K562 (cell line): ENCODE measurements around the gene ARPC4. TPM values are rescaled to one million over a fixed set of nuclear protein-coding genes. Genes with fewer than 3 reads are reported as not detected.

Experiments
- ATF1 ChIP-seq, 2 experiments: fragments of 450-650 bp in 1 of 2; IDR thresholded peaks; 2 replicates each; pipeline ENCODE4 v1.6.1; 2016; ENCODE audit warnings: missing compliant biosample characterization in 1 of 2, missing genetic modification characterization in 1 of 2
- ELF1 ChIP-seq: fragments of 200-800 bp; sonication (Bioruptor generic); IDR thresholded peaks from 2 replicates; pipeline ENCODE4 v1.6.1; 2016; ENCODE audit warnings: missing genetic modification characterization, missing compliant biosample characterization
- GABPA ChIP-seq: fragments of 200-800 bp; sonication (Bioruptor generic); conservative IDR thresholded peaks from 2 replicates; pipeline ENCODE4 v1.6.1; 2016; ENCODE audit warnings: low read depth, missing genetic modification characterization, missing compliant biosample characterization
- GATAD2A ChIP-seq: fragments of 450-650 bp; IDR thresholded peaks from 2 replicates; pipeline ENCODE4 v1.6.1; 2017
- POLR2H ChIP-seq: IDR thresholded peaks from 2 replicates; pipeline ENCODE4 v1.6.1; 2016; ENCODE audit warnings: missing genetic modification characterization, low read depth, mild to moderate bottlenecking, control low read depth, missing compliant biosample characterization, moderate library complexity
- RAD21 ChIP-seq, 2 experiments: fragments of 250-450 bp in 1 of 2; fragments of 450-650 bp in 1 of 2; sonication (Bioruptor Pico) in 1 of 2; formaldehyde crosslinking in 1 of 2; IDR thresholded peaks in 1 of 2; conservative IDR thresholded peaks in 1 of 2; 2 replicates each; pipeline versions ENCODE4 v1.4.0 to v1.8.0; 2020 to 2022; ENCODE audit warnings: mild to moderate bottlenecking in 2 of 2, moderate library complexity in 1 of 2
- SIN3A ChIP-seq, 2 experiments: fragments of 150-350 bp in 1 of 2; IDR thresholded peaks; 2 replicates each; pipeline ENCODE4 v1.6.1; 2011 to 2016; ENCODE audit warnings: borderline replicate concordance in 2 of 2, low read depth in 2 of 2, low read length in 2 of 2, mild to moderate bottlenecking in 2 of 2, moderate library complexity in 2 of 2; ENCODE audit not compliant: control insufficient read depth in 1 of 2
- SMARCA4 ChIP-seq: fragments of 450-650 bp; IDR thresholded peaks from 2 replicates; pipeline ENCODE4 v1.6.1; 2016
- ZNF551 ChIP-seq: fragments of 250-450 bp; sonication (Bioruptor Pico); IDR thresholded peaks from 2 replicates; pipeline ENCODE4 v1.5.0; 2021; ENCODE audit warnings: mild to moderate bottlenecking, moderate library complexity
- ZNF785 ChIP-seq: fragments of 250-450 bp; sonication (Bioruptor Pico); IDR thresholded peaks from 2 replicates; pipeline ENCODE4 v1.4.0; 2020; ENCODE audit warnings: mild to moderate bottlenecking
- polyA plus RNA-seq, 8 experiments: library from polyadenylated mRNA; depleted of rRNA in 4 of 8; stranded (reverse) in 5 of 8; unstranded in 3 of 8; fragments of >200 nt; fragmentation: Nextera tagmentation in 2 of 8; fragmentation: Illumina TruSeq in 1 of 8; extraction: Ambion mirVana in 2 of 8; extraction: Trizol in 1 of 8; gene quantifications; 2 replicates each; pipeline versions ENCODE4 v1.2.1 to v1.2.3, GENCODE V29; 2011 to 2014; ENCODE audit warnings: inconsistent platforms in 1 of 8, missing spikeins in 1 of 8
- total RNA-seq, 7 experiments: library from RNA; depleted of rRNA in 6 of 7; stranded (reverse); fragments of >200 nt in 6 of 7; fragmentation: Illumina TruSeq in 2 of 7; extraction: Trizol in 2 of 7; gene quantifications; 2 replicates each; pipeline versions ENCODE4 v1.2.1 to v1.2.3, GENCODE V29; 2011 to 2021; ENCODE audit warnings: low replicate concordance in 1 of 7
- TF ChIP-seq, protein P1 (sequence below): fragments of 450-650 bp; IDR thresholded peaks from 2 replicates; pipeline ENCODE4 v1.6.1; 2016; ENCODE audit warnings: low read depth
- TF ChIP-seq, protein P2 (sequence below), 2 experiments: fragments of 200-800 bp in 1 of 2; sonication (Bioruptor generic) in 1 of 2; sonication (generic) in 1 of 2; formaldehyde crosslinking in 1 of 2; IDR thresholded peaks in 1 of 2; conservative IDR thresholded peaks in 1 of 2; 2 replicates each; pipeline versions ENCODE4 v1.5.0 to v1.6.1; 2016 to 2020; ENCODE audit warnings: missing compliant biosample characterization in 1 of 2, missing genetic modification characterization in 1 of 2, missing genetic modification reagents in 1 of 2
- TF ChIP-seq, protein P3 (sequence below): fragments of 450-650 bp; formaldehyde crosslinking; IDR thresholded peaks from 2 replicates; pipeline ENCODE4 v1.4.0; 2022; ENCODE audit warnings: mild to moderate bottlenecking, moderate library complexity

ARPC4 gene
- total and polyA plus RNA-seq, 9 of the 15 experiments (the other 6 are each of a cell fraction or from before 2014, with no cell fraction given), result 20.1 to 153 (median 119) TPM

DNA sequence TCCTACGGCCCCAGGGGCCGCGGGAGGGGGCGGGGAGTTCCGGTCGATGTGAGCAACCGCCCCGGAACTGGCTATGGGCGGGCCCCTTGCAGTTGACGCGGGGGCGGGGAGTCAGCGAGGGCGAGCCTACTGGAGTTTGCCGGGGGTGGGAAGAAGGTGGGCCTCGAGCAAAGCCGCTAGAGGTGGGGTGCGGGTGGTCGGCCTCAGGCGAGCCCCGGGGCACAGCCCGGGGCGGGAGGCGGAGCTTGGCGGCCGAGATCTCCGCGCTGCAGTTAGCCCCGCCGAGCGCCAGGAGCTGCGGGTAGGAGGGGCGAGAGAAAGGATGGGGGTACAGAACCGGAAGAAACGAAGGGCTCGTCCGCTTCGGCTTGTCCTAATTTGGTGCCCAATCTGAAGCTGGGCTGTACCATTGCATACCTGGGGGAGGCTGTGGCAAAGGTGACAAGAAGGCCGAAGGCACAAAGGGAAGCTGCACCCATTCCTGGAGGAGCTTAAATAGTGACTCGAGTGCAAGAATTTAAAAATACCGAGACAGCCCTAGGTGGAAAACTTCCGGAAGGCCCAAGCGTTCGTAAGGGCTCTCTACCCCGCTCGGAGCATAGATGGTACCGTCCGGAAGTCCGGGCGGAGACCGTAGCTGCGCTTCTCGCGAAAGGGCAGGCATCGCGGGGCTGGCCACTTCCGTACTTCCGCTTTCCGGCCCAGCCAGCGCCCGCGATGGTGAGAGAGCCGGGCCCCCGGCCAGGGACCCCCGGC lies at the start of gene ARPC4, which contains the start of gene TADA3 (continued):
- TF ChIP-seq, protein P1, sequence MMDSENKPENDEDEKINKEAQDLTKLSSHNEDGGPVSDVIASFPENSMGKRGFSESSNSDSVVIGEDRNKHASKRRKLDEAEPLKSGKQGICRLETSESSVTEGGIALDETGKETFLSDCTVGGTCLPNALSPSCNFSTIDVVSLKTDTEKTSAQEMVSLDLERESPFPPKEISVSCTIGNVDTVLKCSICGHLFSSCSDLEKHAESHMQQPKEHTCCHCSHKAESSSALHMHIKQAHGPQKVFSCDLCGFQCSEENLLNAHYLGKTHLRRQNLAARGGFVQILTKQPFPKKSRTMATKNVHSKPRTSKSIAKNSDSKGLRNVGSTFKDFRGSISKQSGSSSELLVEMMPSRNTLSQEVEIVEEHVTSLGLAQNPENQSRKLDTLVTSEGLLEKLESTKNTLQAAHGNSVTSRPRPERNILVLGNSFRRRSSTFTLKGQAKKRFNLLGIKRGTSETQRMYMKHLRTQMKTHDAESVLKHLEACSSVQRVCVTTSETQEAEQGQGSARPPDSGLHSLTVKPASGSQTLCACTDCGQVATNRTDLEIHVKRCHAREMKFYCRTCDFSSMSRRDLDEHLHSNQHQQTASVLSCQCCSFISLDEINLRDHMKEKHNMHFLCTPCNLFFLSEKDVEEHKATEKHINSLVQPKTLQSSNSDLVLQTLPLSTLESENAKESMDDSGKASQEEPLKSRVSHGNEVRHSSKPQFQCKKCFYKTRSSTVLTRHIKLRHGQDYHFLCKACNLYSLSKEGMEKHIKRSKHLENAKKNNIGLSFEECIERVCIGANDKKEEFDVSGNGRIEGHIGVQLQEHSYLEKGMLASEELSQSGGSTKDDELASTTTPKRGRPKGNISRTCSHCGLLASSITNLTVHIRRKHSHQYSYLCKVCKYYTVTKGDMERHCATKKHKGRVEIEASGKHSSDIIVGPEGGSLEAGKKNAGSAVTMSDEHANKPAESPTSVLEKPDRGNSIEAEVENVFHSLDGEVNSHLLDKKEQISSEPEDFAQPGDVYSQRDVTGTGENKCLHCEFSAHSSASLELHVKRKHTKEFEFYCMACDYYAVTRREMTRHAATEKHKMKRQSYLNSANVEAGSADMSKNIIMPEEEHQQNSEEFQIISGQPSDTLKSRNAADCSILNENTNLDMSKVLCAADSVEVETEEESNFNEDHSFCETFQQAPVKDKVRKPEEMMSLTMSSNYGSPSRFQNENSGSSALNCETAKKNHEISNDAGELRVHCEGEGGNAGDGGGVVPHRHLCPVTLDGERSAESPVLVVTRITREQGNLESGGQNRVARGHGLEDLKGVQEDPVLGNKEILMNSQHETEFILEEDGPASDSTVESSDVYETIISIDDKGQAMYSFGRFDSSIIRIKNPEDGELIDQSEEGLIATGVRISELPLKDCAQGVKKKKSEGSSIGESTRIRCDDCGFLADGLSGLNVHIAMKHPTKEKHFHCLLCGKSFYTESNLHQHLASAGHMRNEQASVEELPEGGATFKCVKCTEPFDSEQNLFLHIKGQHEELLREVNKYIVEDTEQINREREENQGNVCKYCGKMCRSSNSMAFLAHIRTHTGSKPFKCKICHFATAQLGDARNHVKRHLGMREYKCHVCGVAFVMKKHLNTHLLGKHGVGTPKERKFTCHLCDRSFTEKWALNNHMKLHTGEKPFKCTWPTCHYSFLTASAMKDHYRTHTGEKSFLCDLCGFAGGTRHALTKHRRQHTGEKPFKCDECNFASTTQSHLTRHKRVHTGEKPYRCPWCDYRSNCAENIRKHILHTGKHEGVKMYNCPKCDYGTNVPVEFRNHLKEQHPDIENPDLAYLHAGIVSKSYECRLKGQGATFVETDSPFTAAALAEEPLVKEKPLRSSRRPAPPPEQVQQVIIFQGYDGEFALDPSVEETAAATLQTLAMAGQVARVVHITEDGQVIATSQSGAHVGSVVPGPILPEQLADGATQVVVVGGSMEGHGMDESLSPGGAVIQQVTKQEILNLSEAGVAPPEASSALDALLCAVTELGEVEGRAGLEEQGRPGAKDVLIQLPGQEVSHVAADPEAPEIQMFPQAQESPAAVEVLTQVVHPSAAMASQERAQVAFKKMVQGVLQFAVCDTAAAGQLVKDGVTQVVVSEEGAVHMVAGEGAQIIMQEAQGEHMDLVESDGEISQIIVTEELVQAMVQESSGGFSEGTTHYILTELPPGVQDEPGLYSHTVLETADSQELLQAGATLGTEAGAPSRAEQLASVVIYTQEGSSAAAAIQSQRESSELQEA, result peak; percentile 51; the same call in 1 of the 2 replicates
- TF ChIP-seq, protein P2, sequence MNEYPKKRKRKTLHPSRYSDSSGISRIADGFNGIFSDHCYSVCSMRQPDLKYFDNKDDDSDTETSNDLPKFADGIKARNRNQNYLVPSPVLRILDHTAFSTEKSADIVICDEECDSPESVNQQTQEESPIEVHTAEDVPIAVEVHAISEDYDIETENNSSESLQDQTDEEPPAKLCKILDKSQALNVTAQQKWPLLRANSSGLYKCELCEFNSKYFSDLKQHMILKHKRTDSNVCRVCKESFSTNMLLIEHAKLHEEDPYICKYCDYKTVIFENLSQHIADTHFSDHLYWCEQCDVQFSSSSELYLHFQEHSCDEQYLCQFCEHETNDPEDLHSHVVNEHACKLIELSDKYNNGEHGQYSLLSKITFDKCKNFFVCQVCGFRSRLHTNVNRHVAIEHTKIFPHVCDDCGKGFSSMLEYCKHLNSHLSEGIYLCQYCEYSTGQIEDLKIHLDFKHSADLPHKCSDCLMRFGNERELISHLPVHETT (CRISPR knock-in tag; conservative IDR thresholded peaks at IDR 0.05 in 1 of 2, IDR thresholded peaks at IDR 0.05 in 1 of 2), result no peak
- TF ChIP-seq GABPA (tag) (peak; percentile 94), ZNF785 (0 out of 2 replicates have a peak, but pooled peaks have one; percentile 7), POLR2H (tag) (peak; percentile 86), ELF1 (peak; percentile 97), SIN3A (IDR thresholded peaks at IDR 0.05; ENCODE audit: borderline replicate concordance in 2 of 2, control insufficient read depth in 1 of 2, low read depth in 2 of 2, low read length in 2 of 2) (peak; percentile 76 to 89; a peak in 2 of 4 replicates), RAD21 (CRISPR knock-in tag; conservative IDR thresholded peaks at IDR 0.05 in 1 of 2, IDR thresholded peaks at IDR 0.05 in 1 of 2) (no peak; a peak in 2 of 4 replicates), ZNF551 (CRISPR knock-in tag) (no peak), ATF1 (CRISPR knock-in tag; IDR thresholded peaks at IDR 0.05) (no peak), ATF1 (tag; IDR thresholded peaks at IDR 0.05) (peak; percentile 71; the same call in 1 of the 2 replicates), SMARCA4 (no peak), GATAD2A (peak; percentile 15; the same call in 1 of the 2 replicates)
- TF ChIP-seq, protein P3, sequence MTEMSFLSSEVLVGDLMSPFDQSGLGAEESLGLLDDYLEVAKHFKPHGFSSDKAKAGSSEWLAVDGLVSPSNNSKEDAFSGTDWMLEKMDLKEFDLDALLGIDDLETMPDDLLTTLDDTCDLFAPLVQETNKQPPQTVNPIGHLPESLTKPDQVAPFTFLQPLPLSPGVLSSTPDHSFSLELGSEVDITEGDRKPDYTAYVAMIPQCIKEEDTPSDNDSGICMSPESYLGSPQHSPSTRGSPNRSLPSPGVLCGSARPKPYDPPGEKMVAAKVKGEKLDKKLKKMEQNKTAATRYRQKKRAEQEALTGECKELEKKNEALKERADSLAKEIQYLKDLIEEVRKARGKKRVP, result peak; percentile 11; the same call in 1 of the 2 replicates
